Stimulated activated CD8-positive, alpha-beta memory T cell treated with anti-CD3 and anti-CD28 coated beads, Interleukin-7, amount 100 ng/mL, for 1 hour (primary cell): ENCODE data around the gene MROH2A.

ENCODE experiments used
- DNase-seq, 2 donors: peaks; one replicate each; pipeline ENCODE4 v3.0.0-alpha.2; 2020; ENCODE audit warnings: low read depth in 2 of 2

MROH2A gene

GRCh38 chr2:233833345-233833744 lies 55.2 kb downstream of the MROH2A start:
- no peak for DNase-seq

GRCh38 chr2:233835230-233836186 lies 57.4 kb downstream of the MROH2A start:
- DNase-seq: no peak

GRCh38 chr2:233836359-233836758 lies 58.2 kb downstream of the MROH2A start:
- DNase-seq: no peak

- no peak for DNase-seq
Observed at GRCh38 chr2:233837694-233838229, 59.6 kb downstream of the MROH2A start.

GRCh38 chr2:233838251-233838650 lies 60.1 kb downstream of the MROH2A start:
- no peak for DNase-seq

GRCh38 chr2:233838726-233839446 lies 60.8 kb downstream of the MROH2A start:
- no peak for DNase-seq

GRCh38 chr2:233839447-233839820 lies 61.3 kb downstream of the MROH2A start:
- no peak for DNase-seq

- DNase-seq: no peak
Observed at GRCh38 chr2:233840520-233840919, 62.4 kb downstream of the MROH2A start.

- DNase-seq: no peak
Observed at GRCh38 chr2:233841183-233841582, 63.1 kb downstream of the MROH2A start.

GRCh38 chr2:233844064-233844807 lies 66.1 kb downstream of the MROH2A start:
- DNase-seq: no peak

- DNase-seq: no peak
Observed at GRCh38 chr2:233844836-233845235, 66.7 kb downstream of the MROH2A start.

GRCh38 chr2:233845301-233846060 lies 67.4 kb downstream of the MROH2A start:
- no peak for DNase-seq

- no peak for DNase-seq
Observed at GRCh38 chr2:233846387-233847247, 68.5 kb downstream of the MROH2A start.

- no peak for DNase-seq
Observed at GRCh38 chr2:233847248-233847898, 69.2 kb downstream of the MROH2A start.

- DNase-seq: no peak
Observed at GRCh38 chr2:233848276-233848675, 70.1 kb downstream of the MROH2A start.

GRCh38 chr2:233849607-233850271 lies 71.6 kb downstream of the MROH2A start:
- DNase-seq: no peak

GRCh38 chr2:233850745-233851144 lies 72.6 kb downstream of the MROH2A start:
- DNase-seq: no peak

GRCh38 chr2:233851169-233851568 lies 73.0 kb downstream of the MROH2A start:
- no peak for DNase-seq

- DNase-seq: no peak
Observed at GRCh38 chr2:233852056-233852455, 73.9 kb downstream of the MROH2A start.
